IPS DF 4.7 (cell line): ENCODE results near the gene FAM72B.
"Not testable (repeated sequence)": the region's sequence is repeated elsewhere in the genome, so short reads cannot be mapped to it uniquely, and the experiment has no call there.

Source experiments
- DNase-seq: peaks from one replicate; pipeline ENCODE4 v3.0.0-alpha.2; 2013; ENCODE audit warnings: low spot score; ENCODE audit errors: extremely low read depth

Gene FAM72B

DNA sequence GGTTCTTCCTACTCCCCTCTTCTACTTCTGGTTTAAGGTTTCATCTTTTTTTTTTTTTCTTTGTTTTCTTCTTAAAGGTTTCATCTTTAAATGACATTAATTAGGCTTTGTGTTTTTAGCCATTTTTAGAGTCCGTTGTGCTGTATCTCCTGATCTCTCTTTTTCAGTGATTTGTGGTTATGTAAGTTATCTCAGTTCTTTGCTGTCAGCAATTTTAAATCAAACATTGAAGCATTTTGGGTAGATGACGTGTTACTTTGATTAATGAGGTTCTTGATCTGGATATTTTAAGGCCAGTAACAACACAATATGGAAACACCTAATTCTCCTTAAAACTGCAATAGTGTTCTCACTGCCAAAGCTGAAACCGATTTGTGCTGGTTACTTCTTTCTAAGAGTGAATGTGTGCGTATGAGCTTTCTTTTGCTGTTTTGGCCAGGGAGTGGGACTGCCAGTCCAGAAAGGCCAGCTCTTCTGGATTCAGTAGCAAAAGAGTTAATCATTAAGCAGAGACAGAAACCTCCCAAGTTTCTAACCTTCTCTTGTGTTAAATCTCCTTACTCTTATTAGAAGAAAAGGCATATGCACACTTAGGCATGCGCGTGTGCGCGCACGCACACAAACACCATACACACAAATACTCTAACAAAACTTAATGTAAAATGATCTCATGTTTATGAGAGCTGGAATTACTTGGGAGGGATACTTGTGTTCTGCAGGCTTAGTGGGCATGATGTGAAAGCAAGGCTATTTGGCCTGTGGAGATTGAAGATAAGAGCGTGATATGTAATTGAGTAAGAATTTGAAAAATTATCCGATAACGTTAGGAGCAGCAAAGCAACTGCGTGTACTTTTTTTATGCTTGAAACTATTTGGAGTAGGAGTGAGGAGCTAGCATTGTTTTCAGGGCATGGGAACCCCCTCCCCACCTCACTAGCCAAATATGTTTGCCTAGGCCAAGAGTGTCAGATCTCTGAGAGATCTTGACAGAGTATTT lies 17.1 kb upstream of the FAM72B start:
- DNase-seq = not testable (repeated sequence)

DNA sequence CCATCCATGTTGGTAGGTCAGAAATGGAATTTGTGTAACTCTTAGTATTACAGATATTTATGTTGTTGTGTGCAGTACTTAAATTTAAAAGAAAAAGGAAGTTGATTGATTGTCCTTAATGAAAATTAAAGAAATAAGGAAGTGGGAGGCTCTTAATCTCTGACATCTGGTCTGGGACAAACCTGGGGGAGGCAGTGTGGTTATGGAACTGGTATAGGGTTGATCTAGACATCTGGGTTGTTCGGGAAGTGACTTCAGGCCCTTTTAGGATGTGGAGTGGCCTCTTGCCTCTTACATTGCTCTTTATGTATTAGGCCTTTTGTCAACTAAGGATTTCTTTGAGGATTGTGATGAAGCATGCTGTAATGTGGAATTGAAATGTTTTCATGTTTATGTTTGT lies 16.1 kb upstream of the FAM72B start:
- DNase-seq = not testable (repeated sequence)

DNA sequence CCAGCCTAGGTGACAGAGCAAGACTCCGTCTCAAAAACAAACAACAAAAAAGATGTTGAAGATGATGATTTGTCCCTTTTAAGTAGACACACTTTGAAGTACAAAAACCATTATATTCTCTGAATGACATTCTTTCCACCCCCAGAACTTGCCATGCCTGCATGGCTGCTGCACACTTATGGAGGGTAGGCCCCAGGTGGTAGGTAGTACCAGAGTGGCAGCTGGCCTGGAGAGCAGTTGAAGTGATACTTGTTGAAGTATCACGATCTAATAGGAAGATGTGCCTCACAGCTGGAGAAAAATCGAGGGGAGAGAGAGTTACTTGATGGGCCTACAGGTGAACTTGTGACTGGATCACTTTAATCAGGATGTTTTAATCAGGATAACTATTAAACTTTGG lies 15.6 kb upstream of the FAM72B start:
- DNase-seq = not testable (repeated sequence)

DNA sequence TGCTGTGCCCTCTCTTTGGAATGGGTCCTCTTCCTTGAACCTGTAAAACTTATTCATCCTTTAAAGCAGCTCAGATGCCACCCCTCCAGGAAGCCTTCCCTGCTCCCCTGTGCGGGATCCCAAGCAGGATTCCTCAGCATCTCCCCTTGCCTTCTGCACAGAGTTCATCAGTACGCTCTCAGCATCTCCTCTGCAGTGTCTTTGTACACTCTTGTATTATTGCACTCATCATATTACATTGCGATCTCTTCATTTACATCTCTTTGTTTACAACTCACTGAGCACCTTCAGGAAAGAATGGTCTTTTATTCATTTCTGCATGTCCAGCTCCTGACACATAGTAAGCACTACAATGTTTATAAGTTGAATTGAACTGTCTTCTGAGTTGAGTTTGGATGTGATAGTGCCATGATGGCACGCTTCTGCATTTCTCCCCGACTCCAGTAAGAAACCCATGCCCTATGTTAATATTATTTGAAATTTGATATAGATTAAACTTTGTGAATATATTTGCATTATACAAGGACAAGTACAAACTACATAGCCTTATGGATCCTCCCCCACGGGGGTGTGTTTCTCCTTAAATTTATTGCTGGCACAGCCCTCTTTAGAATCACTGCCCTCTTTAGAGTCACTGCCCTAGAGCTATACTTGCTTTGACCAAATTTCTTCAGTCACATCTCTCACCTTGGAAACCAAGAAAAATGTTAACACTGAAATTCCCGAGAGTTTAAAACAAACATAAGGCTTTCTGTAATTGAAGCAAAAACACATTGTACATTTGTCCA lies 13.1 kb upstream of the FAM72B start:
- not testable (repeated sequence) for DNase-seq

DNA sequence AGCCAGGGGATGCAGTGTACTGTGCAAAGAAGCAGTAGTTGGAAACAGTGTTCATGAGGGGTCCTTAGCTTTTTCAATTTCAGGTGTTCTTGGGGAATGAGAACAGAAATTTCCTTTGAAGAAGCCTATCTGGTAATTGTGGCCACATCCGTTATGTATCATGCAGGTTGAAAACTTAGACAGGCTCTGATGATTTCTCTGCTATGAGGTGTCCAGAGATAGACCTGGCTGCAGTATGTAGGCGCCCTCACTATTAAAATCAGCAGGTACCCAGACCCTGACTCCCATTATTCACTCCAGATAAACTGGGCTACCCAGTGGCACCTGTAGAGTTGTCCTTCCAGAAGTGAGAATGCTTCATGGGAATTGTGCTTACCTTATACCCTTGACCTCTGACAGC lies 8.4 kb upstream of the FAM72B start:
- not testable (repeated sequence) for DNase-seq

DNA sequence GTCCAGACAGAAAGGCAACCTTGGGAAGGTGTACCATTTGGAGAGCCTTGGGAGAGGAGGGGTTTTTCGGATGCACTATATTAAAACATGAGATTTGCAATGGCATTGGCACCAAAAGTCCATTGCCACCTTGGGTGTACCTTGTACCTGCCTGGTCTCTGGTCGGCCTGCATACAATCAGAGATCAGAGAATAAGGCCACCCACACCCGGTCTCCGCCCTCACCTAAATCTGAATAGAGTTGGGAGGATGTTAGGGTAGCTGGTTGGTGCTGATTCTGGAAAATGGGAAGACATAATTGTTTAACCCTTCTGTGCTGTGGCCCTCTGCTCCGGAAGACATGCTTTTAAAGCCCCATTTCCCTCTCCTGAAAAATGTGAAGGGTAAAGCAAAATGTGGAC lies 3.8 kb upstream of the FAM72B start:
- DNase-seq = not testable (repeated sequence)

DNA sequence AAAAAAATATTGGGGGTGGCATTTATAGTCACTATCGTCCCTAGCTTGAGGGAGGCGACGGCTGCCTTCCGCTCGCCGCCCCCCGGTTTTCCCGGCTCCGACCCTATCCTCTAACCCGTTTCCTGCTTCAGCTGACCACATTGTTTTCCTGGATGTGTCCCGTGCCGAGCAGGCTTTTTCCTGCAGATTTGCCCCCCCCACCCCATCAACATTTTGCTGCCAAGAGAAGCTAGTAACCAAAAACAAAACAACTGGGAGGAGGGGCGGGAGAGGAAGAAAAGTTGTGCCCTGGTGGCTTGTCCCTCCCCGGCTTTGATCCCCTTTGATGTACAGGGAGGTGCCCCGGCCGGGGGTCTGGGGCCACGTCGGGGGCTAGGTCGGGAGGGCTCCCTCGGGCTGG lies 2.1 kb upstream of the FAM72B start:
- DNase-seq = not testable (repeated sequence)

DNA sequence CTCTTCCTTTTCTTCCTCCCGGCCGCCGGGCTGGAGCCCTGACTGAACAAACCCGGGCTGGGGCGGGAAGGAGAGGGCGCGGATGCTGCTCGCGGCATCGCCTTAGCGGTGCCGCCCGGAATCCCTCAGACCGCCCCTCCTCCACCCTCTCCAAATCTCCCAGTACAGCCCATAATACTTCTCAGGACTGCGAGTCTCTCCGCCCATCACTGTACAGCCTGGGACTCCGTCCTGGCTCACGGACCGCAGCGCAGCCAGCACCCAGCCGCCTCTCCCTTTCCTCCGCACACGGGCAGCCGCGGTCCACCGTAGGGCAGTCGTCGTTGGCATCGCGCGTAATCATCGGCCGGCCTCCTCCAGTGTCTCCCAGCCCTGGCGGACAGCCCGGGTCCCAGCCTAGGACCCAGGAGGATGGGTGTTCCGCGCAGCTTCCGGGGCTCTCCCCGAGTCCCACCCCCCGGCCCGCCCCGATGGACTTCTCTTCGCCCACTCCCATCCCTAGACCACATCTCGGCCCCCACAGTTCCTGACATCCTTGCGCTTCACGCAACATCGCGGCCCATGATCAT lies 1.1 kb upstream of the FAM72B start:
- not testable (repeated sequence) for DNase-seq

DNA sequence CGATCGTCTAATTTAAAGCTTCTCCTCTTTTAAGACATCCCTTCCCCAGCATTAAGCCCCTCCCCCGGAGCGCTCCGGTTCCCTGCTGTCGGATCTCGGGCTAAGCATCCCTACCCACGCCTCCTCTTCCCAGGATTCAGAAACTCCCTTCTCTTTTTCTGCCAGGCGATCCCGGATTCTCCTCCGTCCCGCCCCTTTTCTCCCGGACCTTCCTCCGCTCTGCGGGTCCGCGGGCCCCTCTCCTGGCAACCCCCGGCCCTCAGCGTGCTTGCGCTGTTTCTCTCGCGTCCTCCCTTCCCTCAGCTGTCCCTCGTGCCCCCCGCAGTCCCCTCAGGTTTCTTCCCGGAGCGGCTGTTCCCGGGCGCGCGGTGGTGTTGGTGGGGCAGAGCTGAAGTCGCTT lies 273 bp downstream of the FAM72B start:
- not testable (repeated sequence) for DNase-seq

DNA sequence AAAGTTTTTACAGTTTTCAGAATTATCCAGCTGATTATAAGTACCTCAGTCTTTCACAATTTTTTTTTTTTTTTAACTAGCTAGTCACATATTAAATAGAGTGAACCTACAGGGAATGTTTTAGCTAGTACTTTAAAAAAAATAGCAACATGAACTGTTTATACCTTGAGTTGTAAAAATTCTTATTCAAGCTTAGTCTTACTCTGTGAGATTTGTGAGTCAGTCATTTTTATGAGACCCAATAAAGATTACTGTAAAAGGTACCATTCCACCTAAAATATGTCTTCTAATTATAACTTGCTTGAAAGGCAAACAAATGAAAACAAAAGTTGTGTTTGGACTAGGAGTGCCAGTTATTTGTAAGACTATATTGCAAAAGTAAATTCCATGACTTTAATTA lies 5.9 kb downstream of the FAM72B start:
- not testable (repeated sequence) for DNase-seq

DNA sequence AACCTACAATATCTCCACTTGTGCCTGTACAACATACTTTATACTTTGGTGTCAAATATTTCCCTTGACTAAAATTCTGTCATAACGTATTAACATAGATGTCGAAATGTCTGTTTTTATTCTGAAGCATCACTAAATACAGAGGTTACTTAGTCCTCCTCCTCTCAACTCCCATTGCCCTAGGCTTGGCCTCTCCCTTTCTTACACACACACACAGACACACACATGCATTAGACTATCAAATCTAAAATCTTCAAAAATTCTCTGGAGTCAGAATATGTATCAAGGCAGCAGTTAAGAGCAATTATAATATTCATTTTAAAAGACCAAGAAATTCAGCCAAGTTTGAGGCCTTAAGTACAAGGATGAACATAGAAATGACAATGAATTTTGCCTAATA lies 7.5 kb downstream of the FAM72B start:
- not testable (repeated sequence) for DNase-seq

DNA sequence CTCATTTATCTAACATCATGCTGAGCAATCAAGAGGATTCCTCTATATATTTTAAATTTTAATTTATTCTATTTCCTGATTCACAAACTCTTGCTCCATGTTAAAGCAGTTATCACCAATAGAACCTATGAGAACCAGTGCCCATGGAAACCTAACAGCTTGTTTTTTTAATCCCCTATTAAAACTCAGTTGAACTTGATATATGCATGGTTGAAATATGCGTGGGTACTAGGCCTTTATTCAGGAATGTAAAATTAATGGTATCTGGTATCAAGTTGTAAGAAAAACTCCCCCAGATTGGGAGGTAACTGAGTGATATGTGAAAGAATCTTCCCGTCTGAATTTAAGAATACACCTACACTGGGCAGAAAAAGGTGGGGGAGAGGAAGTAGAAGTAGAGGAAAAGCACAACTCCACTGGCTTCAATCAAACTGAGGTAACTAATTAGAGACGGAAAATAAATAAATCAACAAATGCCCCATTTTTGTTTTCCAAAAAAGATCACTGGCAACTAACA lies 15.9 kb downstream of the FAM72B start:
- not testable (repeated sequence) for DNase-seq

DNA sequence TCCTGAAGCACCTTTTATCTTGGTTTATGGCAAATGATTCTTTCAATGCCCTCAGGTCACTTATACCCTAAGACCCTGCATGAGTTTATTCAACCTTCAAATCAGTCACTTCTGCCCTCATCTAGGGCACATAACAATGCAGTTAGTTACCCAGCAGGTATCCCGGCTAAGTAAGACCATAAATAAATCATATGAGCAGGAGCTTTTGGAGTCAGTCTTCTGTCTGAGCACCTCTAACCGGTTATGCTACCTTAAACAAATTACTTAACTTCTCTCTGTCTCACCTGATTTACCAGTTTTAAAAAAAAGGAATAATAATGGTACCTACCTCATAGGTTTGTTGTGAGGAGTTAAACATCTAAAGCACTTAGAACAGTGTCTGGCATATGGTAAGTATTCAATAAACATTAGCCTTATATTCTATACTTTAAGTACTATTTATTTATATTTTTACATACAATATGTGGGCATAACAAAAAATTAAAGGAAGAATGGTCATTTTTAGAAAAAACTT lies 16.9 kb downstream of the FAM72B start:
- not testable (repeated sequence) for DNase-seq

DNA sequence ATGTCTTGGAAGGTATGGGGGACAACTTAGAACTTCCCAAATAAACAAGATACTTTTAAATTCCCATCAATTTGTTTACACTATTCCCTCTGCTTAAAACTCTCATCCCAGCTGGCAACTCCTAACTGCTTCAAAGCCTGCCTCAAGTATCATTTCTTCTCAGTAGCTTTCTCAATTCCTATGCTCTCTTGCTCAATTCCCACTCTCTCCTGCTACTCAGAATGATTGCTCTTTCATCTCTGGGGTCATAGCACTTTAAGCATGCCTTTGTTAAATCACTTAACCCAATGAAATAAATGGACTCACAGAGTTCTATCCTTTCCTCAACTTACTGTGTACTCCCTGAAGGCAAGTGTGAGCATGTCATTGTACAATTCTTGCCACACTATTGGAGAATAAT lies 18.8 kb downstream of the FAM72B start:
- DNase-seq = not testable (repeated sequence)

DNA sequence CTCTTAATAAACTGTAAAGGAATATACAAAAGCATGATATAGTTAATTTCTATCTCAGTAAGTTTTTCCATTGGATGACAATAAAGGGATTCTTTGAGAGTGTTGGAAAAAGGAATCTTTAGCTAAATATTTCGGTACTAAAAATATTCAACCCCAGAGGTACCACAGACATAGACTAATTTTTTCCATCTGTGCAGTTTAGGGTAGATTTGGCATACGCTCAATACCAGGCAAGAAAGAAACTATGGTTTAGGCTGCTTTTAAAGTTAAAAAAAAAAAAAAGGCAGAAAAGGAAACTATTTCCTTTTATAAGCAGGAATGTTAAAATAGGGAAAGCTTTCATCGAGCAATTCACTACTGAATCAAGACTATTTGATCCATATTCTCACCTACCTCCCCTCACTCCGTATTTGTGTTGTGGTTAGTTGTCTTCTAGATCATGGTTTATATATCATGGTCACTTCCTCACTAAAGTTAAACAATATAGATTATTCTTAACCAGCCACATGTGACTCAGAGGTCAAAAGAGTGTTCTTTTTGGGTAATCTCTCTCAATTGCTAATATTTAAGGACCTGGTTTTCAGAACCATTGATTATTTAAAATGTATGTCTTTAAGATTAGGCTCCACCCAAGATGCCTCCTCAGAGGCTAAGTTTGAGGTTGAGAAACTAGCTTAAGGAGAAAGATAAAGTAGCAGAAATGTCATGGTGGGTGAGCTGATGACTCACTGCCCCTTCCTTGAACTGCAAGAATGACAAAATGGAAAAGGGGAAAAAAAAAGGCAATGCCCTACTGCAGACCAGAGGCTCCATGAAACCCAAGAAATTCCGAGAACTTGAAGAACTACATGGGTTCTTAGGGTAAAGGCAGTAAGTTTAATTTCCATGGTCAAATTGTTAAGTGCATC lies 20.0 kb downstream of the FAM72B start:
- not testable (repeated sequence) for DNase-seq

DNA sequence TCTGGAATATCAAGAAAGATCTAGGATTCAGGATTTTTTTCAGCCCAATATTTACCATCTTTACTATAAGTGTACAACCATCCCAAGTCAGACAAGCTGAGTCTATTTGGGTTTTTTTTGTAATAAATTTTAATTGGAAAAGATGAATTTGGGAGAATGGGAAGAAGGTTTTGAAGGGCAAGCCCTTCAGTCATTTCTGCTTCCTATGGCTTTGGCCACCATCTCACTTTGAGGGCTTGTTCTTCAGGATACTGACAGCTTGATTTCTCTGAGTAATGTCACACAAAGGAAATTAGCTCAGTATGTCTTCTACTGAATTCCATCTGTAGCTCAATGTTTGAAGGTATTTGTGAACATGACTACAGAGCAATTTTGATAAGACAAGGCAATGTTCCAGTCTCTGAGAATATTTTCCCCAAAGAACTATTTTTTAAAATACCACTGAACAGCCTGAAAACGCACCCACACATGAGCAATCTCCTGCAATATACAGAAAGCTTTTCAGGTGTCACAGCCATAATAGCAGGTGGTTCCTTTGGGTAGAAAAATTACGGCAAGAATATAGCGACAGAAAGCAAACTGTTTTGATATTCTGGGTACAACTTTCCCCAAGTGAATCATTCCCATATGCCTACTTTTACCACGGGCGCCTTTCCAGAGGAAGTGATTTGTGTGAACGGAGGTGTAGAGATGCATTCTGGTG lies 22.8 kb downstream of the FAM72B start:
- DNase-seq = not testable (repeated sequence)

DNA sequence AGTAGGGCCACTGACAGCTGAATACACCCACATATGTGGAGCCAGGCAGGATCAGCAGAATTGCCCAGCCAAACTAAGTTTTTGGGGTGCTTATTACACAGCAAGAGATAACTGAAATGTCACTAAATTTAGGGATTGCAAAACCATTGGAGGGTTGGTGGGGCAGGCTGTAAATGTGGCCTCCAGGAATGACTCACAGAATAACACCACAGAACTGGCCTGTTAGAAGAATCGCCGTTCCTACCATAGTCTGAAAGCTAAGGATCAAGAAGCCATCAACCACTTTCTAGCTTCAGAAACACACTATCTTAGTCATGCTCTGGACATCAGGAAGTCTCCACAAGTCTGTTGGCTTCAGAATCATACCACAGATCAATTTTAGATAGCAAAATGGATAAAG lies 24.0 kb downstream of the FAM72B start:
- DNase-seq = not testable (repeated sequence)

DNA sequence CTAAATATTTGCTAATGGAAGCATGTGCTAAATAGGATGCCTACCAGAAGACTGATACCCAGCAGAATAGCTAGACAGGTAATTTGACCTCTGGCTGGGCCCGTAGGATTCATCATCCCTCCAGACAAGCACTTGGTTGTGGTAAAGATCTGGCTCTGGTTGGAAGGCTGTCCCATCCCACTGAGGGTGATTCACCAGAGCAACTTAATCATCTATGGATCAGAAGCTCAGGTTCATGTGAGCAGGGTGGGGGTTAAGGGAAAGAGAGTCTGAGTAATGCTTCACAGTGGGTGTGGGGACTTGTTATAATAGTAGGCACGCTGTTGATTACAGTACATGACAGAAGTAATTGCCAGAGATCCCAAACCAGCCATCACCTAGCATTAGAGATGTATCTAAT lies 26.5 kb downstream of the FAM72B start:
- not testable (repeated sequence) for DNase-seq

DNA sequence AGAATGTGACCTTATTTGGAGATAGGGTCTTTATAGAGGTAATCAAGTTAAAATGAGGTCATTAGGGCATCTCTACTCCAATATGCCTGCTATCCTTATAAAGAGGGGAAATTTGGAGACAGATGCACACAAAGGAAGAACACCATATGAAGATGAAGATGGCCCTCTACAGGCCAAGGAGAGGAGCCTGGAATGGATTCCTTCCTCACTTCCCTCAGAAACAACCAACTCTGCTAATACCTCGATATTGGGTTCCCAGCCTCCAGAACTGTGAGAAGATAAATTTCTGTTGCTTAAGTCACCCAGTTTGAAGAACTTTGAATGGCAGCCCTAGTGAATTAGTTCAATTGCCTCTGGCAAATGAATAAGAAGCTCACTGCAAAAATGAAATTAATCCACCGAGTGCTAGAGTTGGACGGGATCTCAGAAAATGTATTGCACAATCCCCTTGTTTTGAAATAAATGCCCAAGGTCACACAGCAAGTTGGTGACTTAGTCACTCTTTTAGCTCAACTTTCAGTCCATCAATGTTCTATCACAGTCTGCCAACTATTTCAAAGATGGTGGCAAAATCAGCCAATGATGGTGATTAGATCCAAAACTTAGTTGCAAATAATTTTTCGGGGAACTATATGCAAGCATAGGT lies 27.1 kb downstream of the FAM72B start:
- not testable (repeated sequence) for DNase-seq
